K562 (cell line): ENCODE data around the gene TIMM17A. TPM values are rescaled to one million over a fixed set of nuclear protein-coding genes. Genes with fewer than 3 reads are reported as not detected.
A peak's percentile ranks its signal among the peaks of the same experiment; 100 is the strongest.

Experiments used
- FOXP1 ChIP-seq: sonication (generic); formaldehyde crosslinking; IDR thresholded peaks from 2 replicates; pipeline ENCODE4 v1.8.0; 2022; ENCODE audit warnings: mild to moderate bottlenecking, missing genetic modification reagents
- NFE2 ChIP-seq: IDR thresholded peaks from 2 replicates; pipeline ENCODE4 v1.6.1; 2014; ENCODE audit warnings: antibody characterized with exemption, low read depth
- SPI1 ChIP-seq: IDR thresholded peaks from 2 replicates; pipeline ENCODE4 v1.6.1; 2011; ENCODE audit warnings: low read depth, low read length, control low read depth, borderline replicate concordance
- STAG1 ChIP-seq: sonication (generic); formaldehyde crosslinking; IDR thresholded peaks from 2 replicates; pipeline ENCODE4 v1.5.0; 2020; ENCODE audit warnings: missing genetic modification reagents, borderline replicate concordance
- SUPT5H ChIP-seq: fragments of 450-650 bp; IDR thresholded peaks from 2 replicates; pipeline ENCODE4 v1.6.1; 2016
- YBX1 ChIP-seq: fragments of 450-650 bp; IDR thresholded peaks from 2 replicates; pipeline ENCODE4 v1.7.1; 2016; ENCODE audit warnings: mild to moderate bottlenecking
- polyA plus RNA-seq, 8 experiments: library from polyadenylated mRNA; depleted of rRNA in 4 of 8; stranded (reverse) in 5 of 8; unstranded in 3 of 8; fragments of >200 nt; fragmentation: Nextera tagmentation in 2 of 8; fragmentation: Illumina TruSeq in 1 of 8; extraction: Ambion mirVana in 2 of 8; extraction: Trizol in 1 of 8; gene quantifications; 2 replicates each; pipeline versions ENCODE4 v1.2.1 to v1.2.3, GENCODE V29; 2011 to 2014; ENCODE audit warnings: inconsistent platforms in 1 of 8, missing spikeins in 1 of 8
- total RNA-seq, 7 experiments: library from RNA; depleted of rRNA in 6 of 7; stranded (reverse); fragments of >200 nt in 6 of 7; fragmentation: Illumina TruSeq in 2 of 7; extraction: Trizol in 2 of 7; gene quantifications; 2 replicates each; pipeline versions ENCODE4 v1.2.1 to v1.2.3, GENCODE V29; 2011 to 2021; ENCODE audit warnings: low replicate concordance in 1 of 7
- TF ChIP-seq, protein P1 (sequence below), 2 experiments: fragments of 450-650 bp; IDR thresholded peaks; 2 replicates each; pipeline ENCODE4 v1.6.1; 2016; ENCODE audit warnings: mild to moderate bottlenecking in 2 of 2, borderline replicate concordance in 1 of 2, low read depth in 1 of 2, moderate library complexity in 1 of 2
- TF ChIP-seq, protein P2 (sequence below): fragments of 250-450 bp; sonication (Bioruptor Pico); IDR thresholded peaks from 2 replicates; pipeline ENCODE4 v1.8.0; 2022; ENCODE audit warnings: inconsistent platforms, mild to moderate bottlenecking, moderate library complexity, borderline replicate concordance
- TF ChIP-seq, protein P3 (sequence below): fragments of 450-650 bp; IDR thresholded peaks from 2 replicates; pipeline ENCODE4 v1.6.1; 2017; ENCODE audit warnings: antibody characterized with exemption, mild to moderate bottlenecking

TIMM17A gene
- total and polyA plus RNA-seq, 9 of the 15 experiments (the other 6 are each of a cell fraction or from before 2014, with no cell fraction given), result 116 to 744 (median 180) TPM

DNA sequence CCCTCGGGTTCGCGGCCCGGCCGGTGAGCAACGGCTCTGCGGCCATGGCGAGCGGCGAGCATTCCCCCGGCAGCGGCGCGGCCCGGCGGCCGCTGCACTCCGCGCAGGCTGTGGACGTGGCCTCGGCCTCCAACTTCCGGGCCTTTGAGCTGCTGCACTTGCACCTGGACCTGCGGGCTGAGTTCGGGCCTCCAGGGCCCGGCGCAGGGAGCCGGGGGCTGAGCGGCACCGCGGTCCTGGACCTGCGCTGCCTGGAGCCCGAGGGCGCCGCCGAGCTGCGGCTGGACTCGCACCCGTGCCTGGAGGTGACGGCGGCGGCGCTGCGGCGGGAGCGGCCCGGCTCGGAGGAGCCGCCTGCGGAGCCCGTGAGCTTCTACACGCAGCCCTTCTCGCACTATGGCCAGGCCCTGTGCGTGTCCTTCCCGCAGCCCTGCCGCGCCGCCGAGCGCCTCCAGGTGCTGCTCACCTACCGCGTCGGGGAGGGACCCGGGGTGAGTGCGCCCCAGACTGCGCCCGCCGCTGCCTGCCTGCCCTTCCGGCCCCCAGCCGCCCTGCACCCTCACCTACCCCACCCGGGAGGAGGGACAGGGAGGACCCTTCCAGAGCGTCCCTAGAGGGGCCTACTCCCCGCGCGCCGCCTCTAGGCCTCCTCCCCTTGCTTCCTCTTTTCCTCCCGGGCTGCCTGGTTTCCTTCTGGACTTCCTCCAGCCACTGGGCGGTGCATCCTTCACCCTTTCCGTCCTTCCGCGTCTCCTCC lies 27.5 kb downstream of the TIMM17A start, which contains the start of gene RNPEP (continued):
- TF ChIP-seq, protein P1, sequence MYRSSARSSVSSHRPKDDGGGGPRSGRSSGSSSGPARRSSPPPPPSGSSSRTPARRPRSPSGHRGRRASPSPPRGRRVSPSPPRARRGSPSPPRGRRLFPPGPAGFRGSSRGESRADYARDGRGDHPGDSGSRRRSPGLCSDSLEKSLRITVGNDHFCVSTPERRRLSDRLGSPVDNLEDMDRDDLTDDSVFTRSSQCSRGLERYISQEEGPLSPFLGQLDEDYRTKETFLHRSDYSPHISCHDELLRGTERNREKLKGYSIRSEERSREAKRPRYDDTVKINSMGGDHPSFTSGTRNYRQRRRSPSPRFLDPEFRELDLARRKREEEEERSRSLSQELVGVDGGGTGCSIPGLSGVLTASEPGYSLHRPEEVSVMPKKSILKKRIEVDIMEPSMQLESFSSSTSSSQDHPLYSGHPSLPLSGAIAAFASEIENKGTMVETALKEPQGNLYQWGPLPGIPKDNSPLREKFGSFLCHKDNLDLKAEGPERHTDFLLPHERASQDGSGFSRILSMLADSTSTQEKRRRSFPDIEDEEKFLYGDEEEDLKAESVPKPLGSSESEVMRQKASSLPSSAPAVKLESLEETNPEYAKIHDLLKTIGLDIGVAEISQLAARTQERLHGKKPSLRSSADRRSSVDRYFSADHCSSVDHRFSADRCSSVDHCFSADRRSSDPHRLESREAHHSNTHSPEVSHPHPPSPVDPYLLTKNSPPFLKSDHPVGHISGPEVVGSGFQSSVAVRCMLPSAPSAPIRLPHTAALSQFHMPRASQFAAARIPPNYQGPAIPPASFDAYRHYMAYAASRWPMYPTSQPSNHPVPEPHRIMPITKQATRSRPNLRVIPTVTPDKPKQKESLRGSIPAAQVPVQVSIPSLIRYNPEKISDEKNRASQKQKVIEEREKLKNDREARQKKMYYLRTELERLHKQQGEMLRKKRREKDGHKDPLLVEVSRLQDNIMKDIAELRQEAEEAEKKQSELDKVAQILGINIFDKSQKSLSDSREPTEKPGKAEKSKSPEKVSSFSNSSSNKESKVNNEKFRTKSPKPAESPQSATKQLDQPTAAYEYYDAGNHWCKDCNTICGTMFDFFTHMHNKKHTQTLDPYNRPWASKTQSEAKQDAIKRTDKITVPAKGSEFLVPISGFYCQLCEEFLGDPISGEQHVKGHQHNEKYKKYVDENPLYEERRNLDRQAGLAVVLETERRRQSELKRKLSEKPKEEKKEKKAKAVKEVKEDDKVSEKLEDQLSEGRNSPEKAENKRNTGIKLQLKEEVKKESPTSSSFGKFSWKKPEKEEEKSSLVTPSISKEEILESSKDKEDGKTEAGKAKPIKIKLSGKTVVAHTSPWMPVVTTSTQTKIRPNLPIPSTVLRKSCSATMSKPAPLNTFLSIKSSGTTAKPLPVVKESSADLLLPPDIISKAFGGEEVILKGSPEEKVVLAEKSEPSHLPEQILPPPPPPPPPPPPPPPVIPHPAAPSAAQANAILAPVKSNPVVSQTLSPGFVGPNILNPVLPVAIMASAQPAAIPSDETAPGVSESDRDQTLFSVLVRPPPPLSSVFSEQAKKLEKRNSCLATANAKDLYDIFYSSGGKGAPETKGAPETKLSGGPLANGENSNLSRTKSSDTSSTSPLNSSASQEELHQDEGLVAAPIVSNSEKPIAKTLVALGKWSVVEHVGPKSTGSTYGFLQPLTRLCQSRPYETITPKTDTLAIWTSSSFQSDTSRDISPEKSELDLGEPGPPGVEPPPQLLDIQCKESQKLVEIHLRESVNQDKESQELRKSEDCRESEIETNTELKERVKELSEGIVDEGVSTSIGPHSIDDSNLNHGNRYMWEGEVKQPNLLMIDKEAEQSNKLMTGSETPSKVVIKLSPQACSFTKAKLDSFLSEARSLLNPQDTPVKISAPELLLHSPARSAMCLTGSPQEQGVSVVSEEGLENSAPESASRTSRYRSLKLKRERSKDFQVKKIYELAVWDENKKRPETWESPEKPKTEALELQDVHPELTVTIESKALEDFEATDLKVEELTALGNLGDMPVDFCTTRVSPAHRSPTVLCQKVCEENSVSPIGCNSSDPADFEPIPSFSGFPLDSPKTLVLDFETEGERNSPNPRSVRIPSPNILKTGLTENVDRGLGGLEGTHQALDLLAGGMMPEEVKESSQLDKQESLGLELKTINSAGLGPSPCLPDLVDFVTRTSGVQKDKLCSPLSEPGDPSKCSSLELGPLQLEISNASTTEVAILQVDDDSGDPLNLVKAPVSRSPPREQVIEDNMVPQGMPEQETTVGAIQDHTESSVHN (IDR thresholded peaks at IDR 0.05; ENCODE audit: borderline replicate concordance in 1 of 2, low read depth in 1 of 2), result no peak
- TF ChIP-seq NFE2 (0 out of 2 replicates have a peak, but pooled peaks have one; percentile 2), SPI1 (peak; percentile 90; the same call in 1 of the 2 replicates), FOXP1 (CRISPR knock-in tag) (peak; percentile 95), SUPT5H (peak; percentile 87), YBX1 (no peak), STAG1 (CRISPR knock-in tag) (peak; percentile 55)
- TF ChIP-seq, protein P2, sequence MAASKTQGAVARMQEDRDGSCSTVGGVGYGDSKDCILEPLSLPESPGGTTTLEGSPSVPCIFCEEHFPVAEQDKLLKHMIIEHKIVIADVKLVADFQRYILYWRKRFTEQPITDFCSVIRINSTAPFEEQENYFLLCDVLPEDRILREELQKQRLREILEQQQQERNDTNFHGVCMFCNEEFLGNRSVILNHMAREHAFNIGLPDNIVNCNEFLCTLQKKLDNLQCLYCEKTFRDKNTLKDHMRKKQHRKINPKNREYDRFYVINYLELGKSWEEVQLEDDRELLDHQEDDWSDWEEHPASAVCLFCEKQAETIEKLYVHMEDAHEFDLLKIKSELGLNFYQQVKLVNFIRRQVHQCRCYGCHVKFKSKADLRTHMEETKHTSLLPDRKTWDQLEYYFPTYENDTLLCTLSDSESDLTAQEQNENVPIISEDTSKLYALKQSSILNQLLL, result no peak
- TF ChIP-seq, protein P3, sequence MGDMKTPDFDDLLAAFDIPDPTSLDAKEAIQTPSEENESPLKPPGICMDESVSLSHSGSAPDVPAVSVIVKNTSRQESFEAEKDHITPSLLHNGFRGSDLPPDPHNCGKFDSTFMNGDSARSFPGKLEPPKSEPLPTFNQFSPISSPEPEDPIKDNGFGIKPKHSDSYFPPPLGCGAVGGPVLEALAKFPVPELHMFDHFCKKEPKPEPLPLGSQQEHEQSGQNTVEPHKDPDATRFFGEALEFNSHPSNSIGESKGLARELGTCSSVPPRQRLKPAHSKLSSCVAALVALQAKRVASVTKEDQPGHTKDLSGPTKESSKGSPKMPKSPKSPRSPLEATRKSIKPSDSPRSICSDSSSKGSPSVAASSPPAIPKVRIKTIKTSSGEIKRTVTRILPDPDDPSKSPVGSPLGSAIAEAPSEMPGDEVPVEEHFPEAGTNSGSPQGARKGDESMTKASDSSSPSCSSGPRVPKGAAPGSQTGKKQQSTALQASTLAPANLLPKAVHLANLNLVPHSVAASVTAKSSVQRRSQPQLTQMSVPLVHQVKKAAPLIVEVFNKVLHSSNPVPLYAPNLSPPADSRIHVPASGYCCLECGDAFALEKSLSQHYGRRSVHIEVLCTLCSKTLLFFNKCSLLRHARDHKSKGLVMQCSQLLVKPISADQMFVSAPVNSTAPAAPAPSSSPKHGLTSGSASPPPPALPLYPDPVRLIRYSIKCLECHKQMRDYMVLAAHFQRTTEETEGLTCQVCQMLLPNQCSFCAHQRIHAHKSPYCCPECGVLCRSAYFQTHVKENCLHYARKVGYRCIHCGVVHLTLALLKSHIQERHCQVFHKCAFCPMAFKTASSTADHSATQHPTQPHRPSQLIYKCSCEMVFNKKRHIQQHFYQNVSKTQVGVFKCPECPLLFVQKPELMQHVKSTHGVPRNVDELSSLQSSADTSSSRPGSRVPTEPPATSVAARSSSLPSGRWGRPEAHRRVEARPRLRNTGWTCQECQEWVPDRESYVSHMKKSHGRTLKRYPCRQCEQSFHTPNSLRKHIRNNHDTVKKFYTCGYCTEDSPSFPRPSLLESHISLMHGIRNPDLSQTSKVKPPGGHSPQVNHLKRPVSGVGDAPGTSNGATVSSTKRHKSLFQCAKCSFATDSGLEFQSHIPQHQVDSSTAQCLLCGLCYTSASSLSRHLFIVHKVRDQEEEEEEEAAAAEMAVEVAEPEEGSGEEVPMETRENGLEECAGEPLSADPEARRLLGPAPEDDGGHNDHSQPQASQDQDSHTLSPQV, result peak; percentile 53; the same call in 1 of the 2 replicates
